AG04450 (cell line): ENCODE data around the gene NMT1. TPM values are rescaled to one million over a fixed set of nuclear protein-coding genes. Genes with fewer than 3 reads are reported as not detected.

Experiments used
- CTCF ChIA-PET: fragments of 300-600, 350-600 bp; formaldehyde crosslinking; extraction: SDS; loops from one replicate; lab custom pipeline; 2022; ENCODE audit warnings: antibody characterized with exemption, inconsistent platforms; lab: Charles Lee
- POLR2A ChIA-PET: fragments of 350-600 bp; formaldehyde crosslinking; extraction: SDS; loops from one replicate; lab custom pipeline; 2021; ENCODE audit warnings: antibody characterized with exemption, inconsistent platforms; lab: Yijun Ruan, JAX
- DNase-seq: peaks from one replicate; pipeline ENCODE4 v3.0.0-alpha.2; 2011; ENCODE audit warnings: low read depth, low spot score
- H3K27ac ChIP-seq: one replicate; pipeline ENCODE4 v1.5.1; 2012; ENCODE audit warnings: low read depth, low read length, control low read depth
- H3K27me3 ChIP-seq: one replicate; pipeline ENCODE4 v1.6.0; 2012; ENCODE audit warnings: low read length; ENCODE audit not compliant: control insufficient read depth, insufficient read depth
- H3K4me3 ChIP-seq: 2 replicates; pipeline ENCODE4 v1.5.1; 2011; ENCODE audit warnings: mild to moderate bottlenecking, low read depth, low read length, control low read depth
- H3K9me3 ChIP-seq: 2 replicates; pipeline ENCODE4 v1.5.1; 2012; ENCODE audit warnings: low read length; ENCODE audit not compliant: control insufficient read depth, insufficient read depth
- polyA plus RNA-seq: library from polyadenylated mRNA; depleted of rRNA; stranded (reverse); fragments of >200 nt; gene quantifications from 2 replicates; pipeline ENCODE4 v1.2.3, GENCODE V29; 2011
- TF ChIP-seq, protein P1 (sequence below): IDR thresholded peaks from 2 replicates; pipeline ENCODE4 v1.5.1; 2011; ENCODE audit warnings: low read depth, low read length, control low read depth, inconsistent platforms

NMT1 gene
- polyA plus RNA-seq, 1 experiment = 63.6 TPM

DNA sequence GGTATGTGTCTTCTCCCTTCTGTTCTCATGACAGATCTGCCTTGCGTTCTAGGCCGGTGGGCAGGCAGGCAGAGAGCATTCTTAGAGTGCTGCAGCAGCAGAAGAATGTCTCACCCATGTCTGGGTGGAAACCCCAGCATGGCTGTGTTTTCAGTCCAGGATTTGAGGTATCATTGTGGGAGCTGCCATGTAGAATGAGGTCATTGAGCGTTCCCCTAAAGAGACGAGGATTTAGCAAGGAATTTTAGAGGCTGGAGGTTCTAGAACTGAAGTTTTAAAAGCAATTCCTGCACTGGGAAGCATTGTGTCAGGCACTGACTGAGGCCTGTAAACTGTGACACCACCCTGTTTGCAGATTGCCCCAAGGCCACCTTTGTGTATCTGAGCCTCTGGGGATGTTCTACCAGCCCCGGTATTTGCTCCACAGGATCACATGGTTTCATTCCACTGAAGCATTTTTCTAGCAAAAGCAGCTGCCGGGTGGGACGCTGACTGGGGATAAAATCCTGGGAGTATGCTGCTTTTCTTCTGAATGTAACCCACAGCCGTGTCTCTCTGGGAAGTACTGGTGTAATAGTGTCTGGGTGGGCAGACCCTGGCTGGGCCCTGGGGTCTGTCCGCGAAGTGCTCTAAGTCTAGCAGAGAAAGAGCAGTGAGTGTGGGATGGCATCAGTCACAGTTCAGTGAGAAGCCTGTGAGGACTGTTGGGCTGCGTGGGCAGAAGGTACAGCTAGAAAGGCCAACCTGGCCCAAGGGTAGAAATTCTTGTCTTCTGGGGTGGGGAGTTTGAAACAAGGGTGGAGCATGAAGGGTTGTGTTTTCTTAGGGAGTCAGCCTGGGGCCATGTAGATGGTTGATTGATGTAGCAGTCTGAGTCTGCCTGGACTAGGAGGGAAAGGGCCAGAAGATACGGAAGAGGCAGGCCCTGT is 41.0 kb downstream of the NMT1 start:
- POLR2A ChIA-PET = interaction anchor here (0.6 to 0.7 kb wide), 2 partner anchors 10 to 80 kb away, joined by 3 read pairs; no protein-coding TSS in a partner anchor
- TF ChIP-seq, protein P1, sequence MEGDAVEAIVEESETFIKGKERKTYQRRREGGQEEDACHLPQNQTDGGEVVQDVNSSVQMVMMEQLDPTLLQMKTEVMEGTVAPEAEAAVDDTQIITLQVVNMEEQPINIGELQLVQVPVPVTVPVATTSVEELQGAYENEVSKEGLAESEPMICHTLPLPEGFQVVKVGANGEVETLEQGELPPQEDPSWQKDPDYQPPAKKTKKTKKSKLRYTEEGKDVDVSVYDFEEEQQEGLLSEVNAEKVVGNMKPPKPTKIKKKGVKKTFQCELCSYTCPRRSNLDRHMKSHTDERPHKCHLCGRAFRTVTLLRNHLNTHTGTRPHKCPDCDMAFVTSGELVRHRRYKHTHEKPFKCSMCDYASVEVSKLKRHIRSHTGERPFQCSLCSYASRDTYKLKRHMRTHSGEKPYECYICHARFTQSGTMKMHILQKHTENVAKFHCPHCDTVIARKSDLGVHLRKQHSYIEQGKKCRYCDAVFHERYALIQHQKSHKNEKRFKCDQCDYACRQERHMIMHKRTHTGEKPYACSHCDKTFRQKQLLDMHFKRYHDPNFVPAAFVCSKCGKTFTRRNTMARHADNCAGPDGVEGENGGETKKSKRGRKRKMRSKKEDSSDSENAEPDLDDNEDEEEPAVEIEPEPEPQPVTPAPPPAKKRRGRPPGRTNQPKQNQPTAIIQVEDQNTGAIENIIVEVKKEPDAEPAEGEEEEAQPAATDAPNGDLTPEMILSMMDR = no peak
- Histone ChIP-seq H3K27me3 (no peaks in the 10 kb centered on the region), H3K9me3 (no peaks in the 10 kb centered on the region), H3K4me3 (no peak overlapping the region), H3K27ac (peak overlapping the region; percentile 34)
- no peak for DNase-seq
- CTCF ChIA-PET = interaction anchor here (4.4 kb wide), 1 partner anchor 33 kb away, joined by 19 read pairs; the partner anchor contains the start of gene ACBD4

DNA sequence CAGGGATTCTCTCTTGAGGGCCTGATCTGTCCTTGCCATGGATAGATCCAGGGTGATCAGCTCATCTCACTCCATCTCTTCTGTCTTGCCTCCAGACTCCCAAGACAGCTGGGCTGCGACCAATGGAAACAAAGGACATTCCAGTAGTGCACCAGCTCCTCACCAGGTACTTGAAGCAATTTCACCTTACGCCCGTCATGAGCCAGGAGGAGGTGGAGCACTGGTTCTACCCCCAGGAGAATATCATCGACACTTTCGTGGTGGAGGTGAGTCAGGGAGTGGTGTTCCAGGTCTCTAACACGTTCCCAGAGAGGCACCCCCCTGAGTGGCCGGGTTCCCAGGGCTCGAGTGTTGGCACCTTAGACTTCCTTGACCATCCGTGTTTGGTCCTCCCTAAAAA is 41.7 kb downstream of the NMT1 start:
- ChIA-PET CTCF (interaction anchor here (1.0 to 4.4 kb wide), 2 partner anchors 32 to 183 kb away, joined by 3 to 19 read pairs; partner anchors contain the start of gene ACBD4), POLR2A (interaction anchor here (0.6 kb wide), 1 partner anchor 81 kb away, joined by 3 read pairs; no protein-coding TSS in a partner anchor)
- Histone ChIP-seq H3K27me3 (no peaks in the 10 kb centered on the region), H3K9me3 (no peaks in the 10 kb centered on the region), H3K4me3 (no peak overlapping the region), H3K27ac (no peak overlapping the region)
- no peak for DNase-seq
- TF ChIP-seq, protein P1 = no peak

DNA sequence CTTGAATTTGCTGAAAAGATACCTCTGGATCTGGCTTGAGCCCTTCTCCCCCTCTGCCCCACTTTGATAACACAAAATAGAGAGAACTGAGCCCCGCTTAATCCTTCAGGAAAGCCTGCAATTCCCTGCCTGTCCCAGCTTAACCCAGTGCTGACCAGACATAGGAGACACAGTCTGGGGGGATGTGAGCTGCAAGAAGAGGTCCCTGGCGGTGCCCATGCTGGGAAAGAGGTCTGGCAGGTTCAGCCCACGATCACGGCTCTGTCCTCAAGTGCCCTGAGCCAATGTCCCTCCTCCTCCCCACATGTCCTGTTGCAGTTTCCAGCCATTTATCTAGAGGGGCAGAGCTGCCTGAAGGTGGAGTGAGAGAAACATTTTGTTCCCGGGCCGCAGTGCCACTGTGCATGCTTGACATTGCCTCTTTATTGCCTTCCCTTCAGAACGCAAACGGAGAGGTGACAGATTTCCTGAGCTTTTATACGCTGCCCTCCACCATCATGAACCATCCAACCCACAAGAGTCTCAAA is 42.2 kb downstream of the NMT1 start:
- Histone ChIP-seq H3K9me3 (no peaks in the 10 kb centered on the region), H3K27me3 (no peaks in the 10 kb centered on the region), H3K4me3 (no peak overlapping the region), H3K27ac (no peak overlapping the region)
- ChIA-PET POLR2A (no interaction called here), CTCF (interaction anchor here (1.0 to 4.4 kb wide), 2 partner anchors 32 to 183 kb away, joined by 3 to 19 read pairs; partner anchors contain the start of gene ACBD4)
- DNase-seq = no peak
- TF ChIP-seq, protein P1 = no peak

DNA sequence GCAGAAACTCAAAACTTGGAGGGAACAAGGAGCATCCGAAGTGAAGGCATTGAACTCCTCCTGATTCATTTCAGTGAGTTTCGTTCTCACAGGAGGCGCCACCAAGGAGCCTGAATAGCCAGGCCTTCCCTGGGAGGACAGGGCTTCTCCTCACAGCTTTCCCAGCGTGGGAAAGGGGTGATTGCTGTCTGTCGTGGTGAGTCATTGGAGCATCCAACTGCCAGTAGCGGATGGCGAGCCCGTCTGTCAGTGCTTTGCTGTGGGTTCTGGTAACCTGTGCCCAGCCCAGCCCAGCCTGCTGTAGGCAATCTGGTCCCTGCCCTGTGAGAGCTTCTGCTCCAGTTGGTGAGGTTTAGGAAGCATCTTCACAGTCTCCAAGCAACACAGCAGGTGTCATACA is 42.9 kb downstream of the NMT1 start:
- Histone ChIP-seq H3K9me3 (no peaks in the 10 kb centered on the region), H3K27me3 (no peaks in the 10 kb centered on the region), H3K4me3 (no peak overlapping the region), H3K27ac (no peak overlapping the region)
- TF ChIP-seq, protein P1 = no peak
- CTCF ChIA-PET = interaction anchor here (1.7 to 4.4 kb wide), 2 partner anchors 31 to 184 kb away, joined by 5 to 19 read pairs; partner anchors contain the start of gene ACBD4
- POLR2A ChIA-PET = no interaction called here
- no peak for DNase-seq
